Keratinocyte (primary cell): ENCODE measurements around the gene SLC13A5. TPM values are rescaled to one million over a fixed set of nuclear protein-coding genes. Genes with fewer than 3 reads are reported as not detected.
"Not testable (repeated sequence)": the region's sequence is repeated elsewhere in the genome, so short reads cannot be mapped to it uniquely, and the experiment has no call there.

Source experiments
- DNase-seq: peaks from one replicate; pipeline ENCODE4 v3.0.0-alpha.2; 2011; ENCODE audit warnings: low read depth, missing footprints, low spot score
- FAIRE-seq: peaks from 2 replicates; lab custom pipeline; 2011; peaks lifted over from hg19 to GRCh38; lab: Jason Lieb, UNC
- H2AFZ ChIP-seq: 2 replicates; pipeline ENCODE4 v1.6.0; 2012; ENCODE audit warnings: low read length, control low read depth, inconsistent platforms; ENCODE audit not compliant: control insufficient read depth
- H3K27ac ChIP-seq: 2 replicates; pipeline ENCODE4 v1.5.1; 2011; ENCODE audit warnings: low read length; ENCODE audit not compliant: control insufficient read depth, insufficient read depth
- H3K27me3 ChIP-seq: 3 replicates; pipeline ENCODE4 v1.6.0; 2011; ENCODE audit warnings: low read length; ENCODE audit not compliant: control insufficient read depth, insufficient read depth; ENCODE audit errors: extremely low read depth
- H3K36me3 ChIP-seq, 2 experiments: 2 replicates in 1 of 2; 3 replicates in 1 of 2; pipeline ENCODE4 v1.5.1; 2011; ENCODE audit warnings: low read length in 2 of 2, mild to moderate bottlenecking in 1 of 2; ENCODE audit not compliant: control insufficient read depth in 2 of 2, insufficient read depth in 2 of 2; ENCODE audit errors: extremely low read depth in 1 of 2
- H3K4me1 ChIP-seq: 3 replicates; pipeline ENCODE4 v1.5.1; 2011; ENCODE audit warnings: low read length; ENCODE audit not compliant: control insufficient read depth, insufficient read depth; ENCODE audit errors: extremely low read depth
- H3K4me2 ChIP-seq: 3 replicates; pipeline ENCODE4 v1.6.0; 2011; ENCODE audit warnings: low read depth, low read length; ENCODE audit not compliant: control insufficient read depth, insufficient read depth; ENCODE audit errors: extremely low read depth
- H3K4me3 ChIP-seq, 3 experiments: fragments of 200-600 bp in 1 of 3; sonication (generic) in 1 of 3; 2 replicates in 2 of 3; 3 replicates in 1 of 3; pipeline ENCODE4 v1.5.1; 2011 to 2016; ENCODE audit warnings: low read length in 3 of 3, mild to moderate bottlenecking in 3 of 3, control low read depth in 2 of 3, inconsistent platforms in 1 of 3, low read depth in 1 of 3, mixed read lengths in 1 of 3, mixed run types in 1 of 3, moderate library complexity in 1 of 3; ENCODE audit not compliant: control insufficient read depth in 2 of 3, insufficient read depth in 2 of 3; ENCODE audit errors: extremely low read depth in 1 of 3
- H3K79me2 ChIP-seq: 2 replicates; pipeline ENCODE4 v1.6.0; 2012; ENCODE audit warnings: low read length; ENCODE audit not compliant: control insufficient read depth, insufficient read depth
- H3K9ac ChIP-seq: 3 replicates; pipeline ENCODE4 v1.6.0; 2011; ENCODE audit warnings: low read length; ENCODE audit not compliant: control insufficient read depth, insufficient read depth; ENCODE audit errors: extremely low read depth
- H3K9me1 ChIP-seq: 3 replicates; pipeline ENCODE4 v1.6.0; 2011; ENCODE audit warnings: low read length; ENCODE audit not compliant: control insufficient read depth, insufficient read depth; ENCODE audit errors: extremely low read depth
- H3K9me3 ChIP-seq: 2 replicates; pipeline ENCODE4 v1.5.1; 2012; ENCODE audit warnings: low read depth, low read length; ENCODE audit not compliant: control insufficient read depth
- H4K20me1 ChIP-seq: 3 replicates; pipeline ENCODE4 v1.6.0; 2011; ENCODE audit warnings: low read length; ENCODE audit not compliant: control insufficient read depth, insufficient read depth; ENCODE audit errors: extremely low read depth
- EZH2 ChIP-seq: IDR thresholded peaks from one replicate; pipeline ENCODE4 v1.6.1; 2012; ENCODE audit warnings: inconsistent platforms, mild to moderate bottlenecking, low read length, moderate library complexity
- dilution Hi-C: fragments of 300-500 bp; cut with MboI; formaldehyde crosslinking; loops from one replicate; pipeline ENCODE4 v1.7.0; 2020; ENCODE audit warnings: low sequenced_read_pairs; ENCODE audit not compliant: extremely low pct_ligation_motif_present
- polyA plus RNA-seq, 5 experiments: library from polyadenylated mRNA; depleted of rRNA in 3 of 5; stranded (reverse) in 3 of 5; stranded (forward) in 1 of 5; unstranded in 1 of 5; fragments of >200 nt; gene quantifications; 1 replicate in 1 of 5; 2 replicates in 3 of 5; 3 replicates in 1 of 5; pipeline versions ENCODE4 v1.2.1 to v1.2.3, GENCODE V29; 2011 to 2012; ENCODE audit warnings: missing spikeins in 2 of 5, low read depth in 1 of 5, low replicate concordance in 1 of 5
- TF ChIP-seq, protein P1 (sequence below), 3 experiments: IDR thresholded peaks in 1 of 3; conservative IDR thresholded peaks in 1 of 3; optimal IDR thresholded peaks in 1 of 3; 2 replicates in 2 of 3; 3 replicates in 1 of 3; pipeline versions ENCODE3 to v1.5.1; 2011; ENCODE audit warnings: low read length in 3 of 3, mild to moderate bottlenecking in 3 of 3, moderate library complexity in 2 of 3, control low read depth in 1 of 3, inconsistent platforms in 1 of 3; ENCODE audit not compliant: insufficient read depth in 2 of 3; ENCODE audit errors: extremely low read depth in 1 of 3

SLC13A5 gene
- polyA plus RNA-seq, 1 donor (not counting 4 experiments of a cell fraction or from before 2014, with no cell fraction given), result 0.14 TPM

DNA sequence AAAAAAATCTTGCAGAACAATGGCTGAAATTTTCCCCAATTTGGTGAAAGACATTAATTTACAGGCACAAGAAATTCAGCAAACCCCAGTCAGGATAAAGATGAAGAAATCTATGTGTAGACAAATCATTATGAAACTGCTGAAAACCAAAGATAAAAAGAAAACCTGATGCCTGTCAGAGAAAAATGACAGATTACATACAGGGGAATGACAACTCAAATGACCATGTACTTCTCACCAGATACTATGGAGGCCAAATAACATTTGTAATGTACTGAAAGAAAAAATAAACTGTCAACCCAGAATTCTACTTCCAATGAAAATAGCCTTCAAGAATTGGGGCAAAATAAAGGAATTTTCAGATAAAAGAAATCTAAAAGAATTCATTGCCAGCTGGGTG, 35.4 kb upstream of the SLC13A5 start:
- H3K79me2 ChIP-seq, result no peaks in the 10 kb centered on the region
- no peaks in the 10 kb centered on the region for H3K9me1 ChIP-seq
- dilution Hi-C loops, result no loop called here
- no peak overlapping the region for H3K27ac ChIP-seq
- H3K4me1 ChIP-seq, result peaks cover 13% of the 10 kb centered on the region
- H2AFZ ChIP-seq, result no peak overlapping the region
- no peak overlapping the region for H3K4me3 ChIP-seq
- H3K9me3 ChIP-seq, result no peaks in the 10 kb centered on the region
- DNase-seq (no peak), FAIRE-seq (no peak)
- no peaks in the 10 kb centered on the region for H4K20me1 ChIP-seq
- TF ChIP-seq EZH2, result no peak
- TF ChIP-seq, protein P1, sequence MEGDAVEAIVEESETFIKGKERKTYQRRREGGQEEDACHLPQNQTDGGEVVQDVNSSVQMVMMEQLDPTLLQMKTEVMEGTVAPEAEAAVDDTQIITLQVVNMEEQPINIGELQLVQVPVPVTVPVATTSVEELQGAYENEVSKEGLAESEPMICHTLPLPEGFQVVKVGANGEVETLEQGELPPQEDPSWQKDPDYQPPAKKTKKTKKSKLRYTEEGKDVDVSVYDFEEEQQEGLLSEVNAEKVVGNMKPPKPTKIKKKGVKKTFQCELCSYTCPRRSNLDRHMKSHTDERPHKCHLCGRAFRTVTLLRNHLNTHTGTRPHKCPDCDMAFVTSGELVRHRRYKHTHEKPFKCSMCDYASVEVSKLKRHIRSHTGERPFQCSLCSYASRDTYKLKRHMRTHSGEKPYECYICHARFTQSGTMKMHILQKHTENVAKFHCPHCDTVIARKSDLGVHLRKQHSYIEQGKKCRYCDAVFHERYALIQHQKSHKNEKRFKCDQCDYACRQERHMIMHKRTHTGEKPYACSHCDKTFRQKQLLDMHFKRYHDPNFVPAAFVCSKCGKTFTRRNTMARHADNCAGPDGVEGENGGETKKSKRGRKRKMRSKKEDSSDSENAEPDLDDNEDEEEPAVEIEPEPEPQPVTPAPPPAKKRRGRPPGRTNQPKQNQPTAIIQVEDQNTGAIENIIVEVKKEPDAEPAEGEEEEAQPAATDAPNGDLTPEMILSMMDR (optimal IDR thresholded peaks at IDR 0.05 in 1 of 3, IDR thresholded peaks at IDR 0.05 in 1 of 3, conservative IDR thresholded peaks at IDR 0.05 in 1 of 3; ENCODE audit: extremely low read depth in 1 of 3, insufficient read depth in 2 of 3, low read length in 3 of 3), result no peak
- H3K27me3 ChIP-seq, result no peaks in the 10 kb centered on the region
- H3K36me3 ChIP-seq, result no peaks in the 10 kb centered on the region
- no peak overlapping the region for H3K4me2 ChIP-seq
- H3K9ac ChIP-seq, result no peak overlapping the region

DNA sequence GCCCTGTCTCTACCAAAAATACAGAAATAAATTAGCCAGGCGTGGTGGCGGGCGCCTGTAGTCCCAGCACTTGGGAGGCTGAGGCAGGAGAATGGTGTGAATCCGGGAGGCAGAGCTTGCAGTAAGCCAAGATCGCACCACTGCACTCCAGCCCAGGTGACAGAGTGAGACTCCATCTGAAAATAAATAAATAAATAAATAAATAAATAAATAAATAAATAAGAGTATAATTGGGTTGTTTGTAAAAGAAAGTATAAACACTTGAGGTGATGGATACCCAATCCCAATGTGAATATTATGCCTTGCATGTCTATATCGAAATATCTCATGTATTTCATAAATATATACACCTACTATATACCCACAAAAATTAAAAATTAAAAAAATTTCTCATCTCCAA, 33.5 kb upstream of the SLC13A5 start:
- H3K27me3 ChIP-seq, H3K9ac ChIP-seq, H3K4me3 ChIP-seq, H3K4me1 ChIP-seq, FAIRE-seq, H3K79me2 ChIP-seq, dilution Hi-C loops, H2AFZ ChIP-seq, H3K9me3 ChIP-seq, DNase-seq, H3K36me3 ChIP-seq, H3K27ac ChIP-seq, H3K9me1 ChIP-seq, H4K20me1 ChIP-seq, H3K4me2 ChIP-seq: not testable (repeated sequence)

DNA sequence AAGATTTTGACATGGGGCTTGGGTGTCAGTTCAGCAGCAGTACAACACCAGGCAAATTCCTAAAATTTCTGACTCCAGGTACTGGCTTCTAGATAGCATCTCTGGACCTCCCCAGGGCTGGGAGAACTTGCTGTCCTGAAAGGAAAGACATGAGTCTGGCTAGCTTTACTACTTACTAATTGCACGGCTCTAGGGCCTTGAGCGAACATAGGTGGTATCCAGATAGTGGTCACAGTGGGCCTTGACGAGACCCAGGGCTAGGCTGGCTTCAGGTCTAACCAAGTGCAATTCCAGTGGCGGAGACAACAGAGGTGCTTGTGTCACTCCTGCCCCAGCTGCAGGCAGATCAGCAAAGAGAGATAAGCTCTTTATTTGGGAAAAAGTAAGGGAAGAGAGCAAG, 16.4 kb upstream of the SLC13A5 start:
- Histone ChIP-seq H3K27ac (no peak overlapping the region), H3K4me1 (no peaks in the 10 kb centered on the region), H3K36me3 (no peaks in the 10 kb centered on the region), H3K27me3 (no peaks in the 10 kb centered on the region), H3K79me2 (no peaks in the 10 kb centered on the region), H3K4me3 (no peak overlapping the region), H3K9me3 (no peaks in the 10 kb centered on the region), H4K20me1 (no peaks in the 10 kb centered on the region), H3K9me1 (no peaks in the 10 kb centered on the region), H3K4me2 (no peak overlapping the region), H3K9ac (no peak overlapping the region), H2AFZ (no peak overlapping the region)
- FAIRE-seq (no peak), DNase-seq (no peak)
- dilution Hi-C loops, result no loop called here
- TF ChIP-seq, protein P1 (optimal IDR thresholded peaks at IDR 0.05 in 1 of 3, IDR thresholded peaks at IDR 0.05 in 1 of 3, conservative IDR thresholded peaks at IDR 0.05 in 1 of 3; ENCODE audit: extremely low read depth in 1 of 3, insufficient read depth in 2 of 3, low read length in 3 of 3), result no peak
- TF ChIP-seq EZH2, result no peak
